IPS-NIHi7 (cell line): ENCODE measurements around the gene CUEDC1.
"Not testable (repeated sequence)": the region's sequence is repeated elsewhere in the genome, so short reads cannot be mapped to it uniquely, and the experiment has no call there.

Experiments used
- DNase-seq: peaks from one replicate; pipeline ENCODE4 v3.0.0; 2012; ENCODE audit warnings: mixed read lengths; ENCODE audit errors: extremely low spot score

Gene CUEDC1

GRCh38 chr17:57985675-57985974 lies 30.4 kb upstream of the CUEDC1 start:
- no peak for DNase-seq

GRCh38 chr17:57984936-57985674 lies 29.9 kb upstream of the CUEDC1 start:
- no peak for DNase-seq

- no peak for DNase-seq
Observed at GRCh38 chr17:57984261-57984890, 29.2 kb upstream of the CUEDC1 start.

- DNase-seq, result no peak
Observed at GRCh38 chr17:57983446-57983845, 28.2 kb upstream of the CUEDC1 start.

- DNase-seq, result no peak
Observed at GRCh38 chr17:57982452-57983170, 27.4 kb upstream of the CUEDC1 start.

GRCh38 chr17:57980522-57980921 lies 25.3 kb upstream of the CUEDC1 start:
- DNase-seq, result no peak

- no peak for DNase-seq
Observed at GRCh38 chr17:57979076-57979475, 23.9 kb upstream of the CUEDC1 start.

- DNase-seq, result no peak
Observed at GRCh38 chr17:57976594-57976993, 21.4 kb upstream of the CUEDC1 start.

- DNase-seq, result no peak
Observed at GRCh38 chr17:57975044-57975443, 19.8 kb upstream of the CUEDC1 start.

GRCh38 chr17:57974053-57974824 lies 19.0 kb upstream of the CUEDC1 start:
- DNase-seq, result not testable (repeated sequence)

GRCh38 chr17:57972151-57972550 lies 16.9 kb upstream of the CUEDC1 start:
- no peak for DNase-seq

- no peak for DNase-seq
Observed at GRCh38 chr17:57971572-57971971, 16.4 kb upstream of the CUEDC1 start.

- no peak for DNase-seq
Observed at GRCh38 chr17:57970710-57971109, 15.5 kb upstream of the CUEDC1 start.

GRCh38 chr17:57968456-57968855 lies 13.2 kb upstream of the CUEDC1 start:
- DNase-seq, result no peak

- DNase-seq, result no peak
Observed at GRCh38 chr17:57966875-57967274, 11.7 kb upstream of the CUEDC1 start.

GRCh38 chr17:57966246-57966645 lies 11.0 kb upstream of the CUEDC1 start:
- DNase-seq, result no peak

- DNase-seq, result no peak
Observed at GRCh38 chr17:57965521-57966160, 10.4 kb upstream of the CUEDC1 start.

GRCh38 chr17:57963149-57963511 lies 7.9 kb upstream of the CUEDC1 start:
- DNase-seq, result no peak

- no peak for DNase-seq
Observed at GRCh38 chr17:57962279-57963148, 7.3 kb upstream of the CUEDC1 start.

GRCh38 chr17:57959929-57960328 lies 4.7 kb upstream of the CUEDC1 start:
- DNase-seq, result no peak

- DNase-seq, result not testable (repeated sequence)
Observed at GRCh38 chr17:57958391-57958790, 3.2 kb upstream of the CUEDC1 start.
